Hematopoietic multipotent progenitor cell treated with erythropoietin and hydrocortisone succinate and interleukin-3 and kit ligand, for 8 days (in vitro differentiated cells): ENCODE results near the gene ITGAV.

Source experiments
- DNase-seq: peaks from one replicate; pipeline ENCODE4 v3.0.0-alpha.2; 2015

Gene ITGAV

DNA sequence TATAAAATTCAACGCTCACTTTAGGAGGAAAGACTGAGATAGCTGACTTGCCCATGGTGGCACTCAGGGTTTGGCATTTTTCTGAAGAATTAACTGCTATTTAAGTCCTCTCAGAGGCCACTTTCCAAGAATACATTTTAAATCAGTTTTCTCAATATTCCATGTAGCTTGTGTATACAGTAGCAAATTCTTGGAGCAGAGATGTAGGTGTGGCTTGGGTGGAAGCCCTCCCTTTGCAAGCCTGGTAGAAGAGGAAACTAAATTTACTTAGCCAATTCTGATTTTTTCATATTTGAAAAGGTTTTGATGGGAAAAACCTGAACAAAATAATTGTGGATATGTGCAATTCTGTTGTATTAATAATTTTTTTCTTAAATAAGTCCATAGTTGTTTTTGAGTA, 14.0 kb upstream of the ITGAV start:
- DNase-seq: no peak

DNA sequence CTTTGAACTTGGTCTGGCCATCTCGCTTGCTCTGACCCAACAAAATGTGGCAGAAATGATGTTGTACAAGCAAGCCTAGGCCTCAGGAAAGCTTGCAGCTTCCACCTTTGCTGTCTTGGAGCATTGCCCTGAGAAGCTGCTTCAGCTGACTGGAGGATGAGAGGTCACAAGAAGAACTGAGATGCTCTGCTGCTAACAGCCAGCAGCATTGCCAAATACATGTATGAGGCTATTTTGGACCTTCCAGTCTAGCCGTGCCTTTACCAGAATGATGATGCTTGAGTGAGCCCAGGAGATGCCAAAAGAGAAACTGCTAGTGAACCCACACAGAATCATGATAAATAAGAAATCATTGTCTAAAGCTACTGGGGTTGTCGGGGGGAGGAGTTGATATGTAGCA, 13.2 kb upstream of the ITGAV start:
- DNase-seq: no peak

DNA sequence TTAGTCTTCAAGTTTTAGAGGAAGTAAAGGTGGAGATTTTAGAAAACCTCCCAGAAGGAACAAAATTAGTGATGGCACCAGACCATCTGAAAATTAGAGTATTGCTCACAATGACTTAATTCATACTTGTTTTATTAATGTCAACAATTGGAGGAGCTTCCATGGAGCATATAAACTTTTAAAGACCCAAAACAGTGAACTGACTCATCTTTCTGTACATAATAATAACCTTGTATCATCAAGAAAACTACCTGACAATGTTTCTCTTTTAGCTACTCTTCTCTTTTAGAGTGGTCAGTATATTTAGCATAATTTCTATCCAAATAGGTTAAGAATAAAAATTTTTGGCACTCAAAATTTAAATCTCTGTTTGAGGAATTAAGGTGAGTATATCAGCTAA, 7.2 kb upstream of the ITGAV start:
- DNase-seq: no peak

DNA sequence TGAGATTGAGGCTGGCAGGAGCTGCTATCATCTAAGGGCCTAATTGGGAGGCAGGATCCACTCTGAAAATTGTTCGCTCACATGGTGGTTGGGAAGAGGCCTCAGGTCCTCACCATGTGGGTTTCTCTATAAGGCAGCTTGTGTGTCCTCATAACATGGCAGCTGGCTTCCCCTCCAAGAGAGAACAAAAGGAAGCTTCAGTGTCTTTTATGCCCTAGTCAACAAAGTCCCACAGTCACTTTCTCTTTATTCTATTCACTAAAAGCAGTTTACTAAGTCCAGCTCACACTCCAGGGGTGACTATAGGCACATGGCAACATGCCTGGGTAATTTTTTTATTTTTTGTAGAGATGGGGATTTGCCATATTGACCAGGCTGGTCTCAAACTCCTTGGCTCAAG, 5.8 kb upstream of the ITGAV start:
- no peak for DNase-seq

DNA sequence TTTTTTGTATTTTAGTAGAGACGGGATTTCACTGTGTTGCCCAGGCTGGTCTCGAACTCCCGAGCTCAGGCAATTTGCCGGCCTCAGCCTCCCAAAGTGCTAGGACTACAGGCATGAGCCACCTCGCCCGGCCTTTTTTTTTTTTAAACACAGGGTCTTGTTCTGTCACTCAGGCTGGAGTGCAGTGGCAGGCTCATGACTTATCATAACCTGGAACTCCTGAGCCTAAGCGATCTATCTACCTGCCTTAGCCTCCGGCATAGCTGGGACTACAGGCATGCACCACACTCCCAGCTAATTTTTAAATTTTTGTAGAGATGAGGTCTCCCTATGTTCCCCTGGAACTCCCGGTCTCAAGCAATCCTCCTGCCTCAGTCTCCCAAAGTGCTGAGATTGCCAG, 1.4 kb upstream of the ITGAV start:
- DNase-seq: no peak

DNA sequence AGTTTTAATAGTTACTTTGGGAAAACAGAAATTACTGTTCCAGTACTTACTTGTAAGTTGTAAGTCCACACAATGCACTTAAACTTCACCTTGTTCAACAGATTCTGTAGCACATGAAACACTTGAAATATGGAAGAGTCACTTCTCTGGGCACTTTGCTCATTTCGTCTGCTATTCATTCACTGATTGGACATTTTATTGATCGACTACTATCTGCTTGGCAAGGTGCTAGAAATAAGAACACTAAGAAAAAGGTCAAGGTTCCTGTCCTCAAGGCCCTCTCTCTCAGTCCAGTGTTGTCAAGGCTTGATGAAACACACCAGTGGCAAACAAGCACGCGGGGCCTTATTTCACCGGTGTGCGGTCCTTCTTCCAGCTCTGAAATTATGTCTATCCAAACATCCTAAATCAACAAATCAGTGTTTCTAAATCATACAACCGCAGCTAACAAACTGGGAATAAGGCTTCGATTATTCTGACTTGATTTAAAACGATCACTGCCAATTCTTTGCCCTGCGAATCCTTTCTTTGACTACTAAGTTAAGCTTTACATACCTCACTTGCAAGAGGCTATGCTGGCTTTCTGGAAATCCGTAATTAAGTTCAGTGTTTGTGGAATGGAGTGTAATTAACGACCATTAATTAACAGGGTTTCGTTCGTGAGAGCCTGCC, 780 bp upstream of the ITGAV start:
- no peak for DNase-seq

DNA sequence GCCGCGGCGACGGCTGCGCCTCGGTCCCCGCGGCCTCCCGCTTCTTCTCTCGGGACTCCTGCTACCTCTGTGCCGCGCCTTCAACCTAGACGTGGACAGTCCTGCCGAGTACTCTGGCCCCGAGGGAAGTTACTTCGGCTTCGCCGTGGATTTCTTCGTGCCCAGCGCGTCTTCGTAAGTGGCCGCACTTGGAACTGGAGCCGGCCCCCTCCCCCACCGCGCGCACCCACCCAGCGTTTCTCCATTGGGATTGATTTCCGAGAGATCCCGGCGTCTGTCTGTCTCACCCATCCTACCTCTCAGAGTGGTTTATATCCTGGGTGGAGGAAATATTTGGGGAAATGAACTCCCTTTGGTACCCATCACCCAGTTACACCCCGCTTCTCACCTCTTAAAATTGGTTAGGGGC, 498 bp downstream of the ITGAV start:
- no peak for DNase-seq

DNA sequence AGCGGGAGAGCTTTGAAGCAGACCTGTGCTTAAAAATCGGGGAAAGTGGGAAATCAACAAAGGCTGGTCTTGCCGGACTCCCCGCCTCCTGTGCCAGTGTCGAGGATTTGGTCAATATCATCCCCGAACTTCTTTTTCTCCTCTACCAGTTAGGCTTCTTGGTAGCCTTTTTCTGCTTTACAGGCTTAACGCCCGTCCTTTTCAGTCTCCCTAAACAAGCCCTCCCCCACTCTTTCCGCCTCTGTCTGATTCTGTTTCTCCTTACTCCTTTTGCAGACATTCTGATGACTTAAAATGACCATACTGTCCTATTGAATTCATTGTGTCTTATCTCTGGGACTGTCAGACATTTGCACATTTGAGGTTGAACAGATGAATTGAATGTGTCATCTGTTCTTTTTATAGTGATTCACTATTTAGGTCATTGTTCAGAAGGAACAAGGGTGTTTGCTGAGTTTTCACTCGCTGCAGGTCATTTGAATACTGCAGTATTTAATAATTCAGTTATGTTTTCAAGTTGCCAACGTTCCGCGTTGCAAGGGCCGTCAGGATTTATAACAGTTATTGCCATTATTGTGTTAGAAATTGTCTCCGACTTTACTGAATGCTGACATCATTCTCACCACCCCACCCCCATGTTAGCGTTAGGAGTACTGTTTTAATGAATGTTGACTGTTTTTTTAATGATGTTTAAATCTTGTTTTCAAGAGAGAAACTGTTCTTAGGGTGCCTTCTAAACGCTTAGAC, 1.1 kb downstream of the ITGAV start:
- DNase-seq: peak; percentile 75

DNA sequence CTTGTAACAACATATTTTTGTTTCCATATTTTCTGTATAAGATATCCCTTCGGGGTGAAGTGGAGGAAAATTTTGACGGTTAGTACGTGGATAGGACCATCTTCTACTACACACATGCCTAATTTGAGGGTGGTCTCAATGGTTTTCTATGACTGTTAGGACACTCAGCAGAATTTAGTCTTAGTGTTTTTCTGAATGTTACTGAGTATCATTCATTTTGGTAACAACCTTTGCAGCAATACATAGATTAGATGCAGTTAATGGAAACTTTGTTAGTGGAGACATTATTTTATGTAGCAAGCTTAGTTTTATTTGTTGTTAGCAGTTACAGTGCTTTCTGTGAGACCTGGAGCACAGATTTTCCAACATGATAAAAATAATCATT, 1.6 kb downstream of the ITGAV start:
- no peak for DNase-seq

DNA sequence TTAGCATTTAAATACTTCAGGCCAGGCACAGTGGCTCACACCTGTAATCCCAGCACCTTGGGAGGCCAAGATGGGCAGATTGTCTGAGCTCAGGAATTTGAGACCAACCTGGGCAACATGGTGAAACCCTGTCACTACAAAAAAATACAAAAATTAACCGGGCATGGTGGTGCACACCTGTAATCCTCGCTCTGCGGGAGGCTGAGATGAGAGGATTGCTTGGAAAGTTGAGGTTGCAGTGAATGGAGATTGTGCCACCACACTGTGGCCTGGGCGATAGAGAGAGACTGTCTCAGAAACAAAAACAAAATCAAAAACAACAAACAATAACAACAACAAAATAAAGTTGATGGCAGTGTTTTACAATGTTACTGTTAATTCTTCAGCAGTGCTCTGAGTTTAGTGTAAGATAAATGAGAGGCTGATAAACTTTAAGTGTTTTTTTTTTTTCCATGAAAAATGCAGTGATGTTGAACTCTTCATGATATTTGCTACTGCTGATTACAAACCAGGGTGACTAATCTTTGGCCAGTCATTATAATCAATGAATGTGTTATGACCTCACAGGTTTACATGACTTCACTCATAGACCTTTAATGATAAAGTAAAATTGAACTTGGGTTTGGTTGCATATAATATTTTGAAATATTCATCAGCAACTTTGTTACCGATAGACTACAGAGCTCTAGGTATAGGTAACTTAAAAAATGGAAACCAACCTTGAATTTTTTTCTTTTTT, 2.5 kb downstream of the ITGAV start:
- no peak for DNase-seq

DNA sequence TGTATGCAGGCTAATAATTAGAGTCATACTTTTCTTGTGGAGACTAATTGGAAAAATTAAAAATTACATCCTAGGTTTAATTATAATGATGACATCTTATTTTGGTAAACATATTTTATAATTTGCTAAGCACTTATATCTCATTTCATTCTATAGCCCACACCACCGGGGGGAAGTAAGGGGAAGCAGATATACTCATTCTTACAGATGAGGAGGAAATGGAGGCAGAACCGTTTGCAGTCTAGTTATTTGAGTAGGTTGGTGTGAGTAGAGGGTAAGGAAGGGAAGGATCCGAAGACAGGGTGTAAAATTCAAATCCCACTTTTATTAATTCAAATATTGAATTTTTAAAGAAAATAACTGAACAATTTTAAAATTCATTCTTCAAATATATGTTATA, 3.7 kb downstream of the ITGAV start:
- no peak for DNase-seq

DNA sequence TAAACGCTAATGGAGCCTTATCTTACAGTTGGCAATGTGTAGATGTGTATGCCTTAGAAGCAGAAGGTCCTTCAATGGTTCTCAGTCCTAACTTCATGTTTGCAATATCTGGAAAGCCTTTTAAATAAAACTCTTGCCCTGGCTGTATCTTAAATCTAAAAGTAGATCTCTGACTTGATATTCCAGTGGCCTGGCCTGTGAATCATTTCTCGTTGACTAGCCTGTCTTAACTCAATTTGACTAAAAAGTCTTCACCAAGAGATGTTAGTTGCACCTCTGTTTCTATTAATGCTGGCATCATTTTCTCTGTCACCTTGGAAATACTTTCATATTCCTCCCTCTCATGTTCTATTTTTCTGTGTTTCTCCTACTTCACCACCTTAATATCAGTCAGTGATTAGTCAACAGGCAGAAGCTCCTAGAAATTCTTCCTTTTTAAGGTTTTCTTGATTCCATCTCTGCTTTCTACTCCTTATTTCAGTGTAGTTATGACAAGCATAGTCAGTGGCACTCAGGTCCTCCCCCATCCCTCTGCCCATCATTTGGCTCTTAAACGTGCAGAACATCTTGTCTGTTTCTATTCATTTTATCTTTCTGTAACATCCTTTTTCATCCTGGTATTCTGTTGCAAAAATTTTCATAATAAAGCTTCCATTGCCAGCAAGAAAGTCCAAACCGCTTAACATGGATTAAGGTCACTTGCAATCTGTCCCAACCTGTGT, 4.3 kb downstream of the ITGAV start:
- DNase-seq: no peak

DNA sequence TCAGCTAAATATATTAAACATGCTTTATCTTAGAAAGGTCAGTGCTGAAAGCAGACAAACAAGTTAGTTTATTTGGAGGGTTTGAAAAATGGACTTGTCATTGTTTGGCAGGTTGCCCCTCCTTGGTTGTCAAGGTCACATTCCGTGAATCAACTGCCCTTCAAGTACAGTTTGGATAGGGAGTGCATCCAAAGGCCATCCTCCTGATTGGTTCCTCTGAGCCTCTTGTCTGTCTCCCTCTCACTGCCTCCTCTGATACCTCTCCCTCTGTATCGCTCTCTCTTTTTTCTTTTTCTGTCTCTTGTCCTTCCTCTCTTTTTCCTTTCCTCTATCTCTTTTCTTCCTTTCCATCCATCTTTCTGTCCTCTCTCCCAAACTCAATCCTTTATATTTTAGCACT, 5.4 kb downstream of the ITGAV start:
- DNase-seq: no peak

DNA sequence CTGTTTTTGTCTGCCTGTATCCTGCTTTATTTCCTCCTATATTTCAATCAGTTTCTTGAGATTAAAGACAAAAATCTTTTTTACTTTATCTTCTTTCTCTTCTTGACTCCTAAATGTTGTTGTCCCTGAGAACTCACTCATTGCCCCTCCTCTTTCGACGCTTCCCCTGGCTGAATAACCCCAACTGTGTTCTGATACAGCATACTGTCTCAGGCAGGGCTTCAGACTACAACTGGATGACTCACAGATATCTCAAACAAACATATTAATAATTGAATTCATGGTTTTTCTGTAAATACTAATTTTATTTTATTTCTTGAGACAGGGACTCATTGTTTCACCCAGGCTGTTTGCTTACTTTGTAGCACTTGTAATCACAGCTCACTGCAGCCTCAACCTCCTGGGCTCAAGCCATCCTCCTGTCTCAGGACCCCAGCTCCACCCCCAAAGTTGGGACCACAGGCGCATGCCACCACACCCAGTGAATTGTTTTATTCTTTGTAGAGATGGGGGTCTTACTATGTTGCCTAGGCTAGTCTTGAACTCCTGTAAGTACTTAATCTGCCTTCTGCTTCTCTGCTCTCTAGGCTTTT, 9.4 kb downstream of the ITGAV start:
- DNase-seq: no peak

DNA sequence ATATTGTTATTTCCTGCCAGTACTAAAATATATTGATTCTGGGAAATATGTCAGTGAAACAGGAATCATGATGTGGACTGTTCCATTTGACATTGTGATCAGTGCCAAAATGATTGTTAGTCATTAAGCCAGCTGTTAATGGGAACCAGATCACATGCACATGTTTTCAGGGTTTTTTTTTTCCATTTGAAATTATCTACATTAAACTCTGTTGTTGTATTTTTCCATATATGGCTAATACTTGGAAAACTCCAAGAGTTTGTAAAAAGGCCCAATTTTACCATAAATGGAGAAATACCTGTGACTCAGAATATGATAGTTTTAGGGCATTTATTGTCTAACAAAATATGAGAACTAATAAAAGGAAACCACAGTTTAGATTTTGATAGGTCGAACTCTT, 13.4 kb downstream of the ITGAV start:
- no peak for DNase-seq

DNA sequence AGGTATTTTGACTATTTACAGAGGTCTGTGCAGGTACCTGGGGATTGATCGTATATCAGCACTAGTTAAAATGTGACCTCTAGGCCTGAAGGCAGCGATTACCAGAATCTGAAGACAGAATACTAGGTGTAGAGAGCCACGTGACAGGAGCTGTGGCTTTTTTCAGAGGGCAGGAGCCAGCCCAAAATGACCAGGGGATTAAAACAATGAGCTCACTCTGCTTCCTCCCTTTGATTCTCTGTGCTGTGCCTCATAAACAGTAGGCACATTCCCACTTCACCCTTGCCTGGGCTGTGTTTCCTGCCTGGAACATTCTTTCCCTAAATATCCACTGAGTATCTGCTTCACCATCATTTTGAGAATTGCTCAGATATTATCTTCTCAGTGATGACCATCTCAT, 15.2 kb downstream of the ITGAV start:
- DNase-seq: no peak

DNA sequence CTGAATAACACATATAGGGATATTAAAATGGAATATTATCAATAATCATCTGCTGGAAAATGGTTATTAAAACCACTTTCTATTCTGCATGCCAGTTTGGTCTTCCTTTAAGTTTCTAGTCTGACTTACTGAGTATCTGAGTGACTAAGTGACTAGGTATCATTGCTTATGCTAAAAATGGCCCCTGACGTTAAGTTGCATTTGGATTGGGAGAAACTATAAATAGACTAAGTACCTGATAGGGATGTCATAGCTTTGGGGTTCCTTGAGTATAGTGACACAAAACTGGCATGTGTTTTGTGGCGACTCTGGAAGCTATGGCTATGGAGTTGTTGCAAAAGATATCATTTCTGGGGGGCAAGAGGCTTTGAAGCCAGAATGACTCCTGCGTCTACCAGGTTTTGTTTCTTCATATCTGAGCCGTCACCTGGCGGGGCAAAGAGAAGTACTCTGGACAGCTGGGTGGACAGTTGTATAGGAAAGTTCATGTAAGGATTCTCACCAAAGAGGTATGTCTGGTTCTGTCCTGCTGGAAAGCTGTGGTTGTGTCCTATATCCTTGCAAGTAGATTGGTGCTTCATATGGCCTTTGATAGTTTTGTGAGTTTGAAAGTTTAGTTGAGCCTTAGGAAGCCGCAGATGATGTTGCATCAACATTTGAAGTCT, 17.9 kb downstream of the ITGAV start:
- no peak for DNase-seq

DNA sequence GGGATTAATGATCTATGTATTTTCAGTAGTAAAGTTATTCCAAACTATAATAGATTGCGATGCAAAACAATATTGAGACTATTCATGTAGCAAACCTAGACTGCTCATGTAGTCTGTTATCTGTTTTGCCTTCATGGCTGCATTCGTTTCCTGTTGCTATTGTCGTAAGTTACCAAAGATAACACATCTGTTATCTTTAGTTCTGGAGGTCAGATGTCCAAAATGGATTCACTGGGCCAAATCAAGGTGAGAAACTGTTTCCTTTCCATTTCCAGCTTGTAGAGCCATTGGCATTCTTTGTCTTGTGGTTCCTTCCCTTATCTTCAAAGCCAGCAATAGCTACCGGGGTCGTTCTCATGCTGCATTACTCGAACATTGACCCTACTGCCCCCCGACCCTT, 20.9 kb downstream of the ITGAV start:
- DNase-seq: no peak

DNA sequence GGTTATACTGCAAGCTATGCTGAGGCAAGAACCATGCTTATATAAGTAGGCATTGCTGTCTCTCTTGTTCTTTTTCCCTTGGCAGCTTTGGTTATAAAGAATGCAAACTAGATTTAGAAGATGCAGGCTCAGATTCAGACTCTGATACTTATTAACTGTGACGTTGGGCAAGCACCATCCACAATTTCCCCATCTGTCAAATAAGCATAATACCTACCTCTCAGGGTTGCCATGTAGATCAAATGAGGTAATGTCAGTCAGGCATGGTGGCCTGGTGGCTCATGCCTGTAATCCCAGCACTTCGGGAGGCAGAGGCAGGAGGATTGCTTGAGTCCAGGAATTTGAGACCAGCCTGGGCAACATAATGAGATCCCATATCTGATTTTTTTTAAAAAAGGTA, 21.7 kb downstream of the ITGAV start:
- DNase-seq: no peak

DNA sequence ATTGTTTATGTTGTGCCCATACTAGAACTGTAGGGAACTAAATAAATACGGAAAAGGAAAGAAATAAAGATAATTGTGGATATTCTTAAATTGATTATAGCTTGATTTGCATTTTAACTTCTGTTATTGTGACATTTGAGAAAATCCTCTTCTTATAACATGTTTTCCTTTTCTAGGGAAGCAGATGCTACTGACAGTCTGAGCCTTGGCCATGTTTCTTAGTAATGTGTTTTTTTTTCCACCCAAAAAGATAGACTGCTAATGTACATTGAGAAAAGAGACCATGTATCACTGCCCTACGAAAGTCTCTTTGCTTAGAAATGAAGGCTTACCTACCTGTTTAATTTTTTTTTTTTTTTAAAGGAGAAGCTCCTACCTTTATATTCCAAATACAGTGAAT, 22.2 kb downstream of the ITGAV start:
- DNase-seq: no peak

DNA sequence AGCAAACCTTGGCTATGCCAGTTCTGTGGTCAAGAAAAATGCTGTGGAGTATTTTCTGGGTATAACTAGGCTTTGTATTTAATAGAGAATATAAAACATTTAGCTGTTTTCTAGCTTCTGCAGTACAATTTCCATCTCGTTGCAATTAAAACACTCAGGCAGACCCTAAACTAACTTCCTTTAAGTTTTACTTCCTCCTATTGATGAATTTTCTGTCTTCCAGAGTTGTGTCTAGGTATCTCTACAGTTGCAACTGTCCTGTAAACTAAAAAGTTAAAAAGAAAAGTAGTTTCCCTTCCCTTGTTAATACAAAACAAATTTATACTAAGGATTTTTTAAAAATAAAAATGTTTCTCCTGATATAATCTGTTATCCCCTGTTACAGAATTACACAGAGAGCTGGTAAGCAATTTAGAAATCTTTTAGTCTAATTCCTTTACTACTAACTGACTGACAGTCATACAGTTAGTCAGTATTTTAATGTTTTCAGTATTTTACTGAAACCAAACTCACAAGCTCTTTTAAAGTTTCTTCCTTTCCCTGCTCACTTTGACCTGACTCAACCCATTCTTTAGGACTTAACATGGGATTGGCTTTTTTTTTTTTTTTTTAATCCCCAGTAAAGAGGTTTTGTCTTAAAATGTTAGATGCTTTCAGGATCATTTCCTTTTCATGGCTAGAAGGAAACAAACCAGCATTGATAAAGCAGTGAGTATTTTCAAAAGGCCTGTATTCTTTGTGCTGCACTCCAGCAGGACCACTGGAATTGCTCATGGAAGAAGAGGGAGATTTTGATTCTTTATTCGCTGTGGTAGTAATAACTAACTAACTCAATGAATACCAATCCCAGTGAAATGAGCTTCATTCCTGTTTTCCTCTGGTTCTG, 22.9 kb downstream of the ITGAV start:
- no peak for DNase-seq

DNA sequence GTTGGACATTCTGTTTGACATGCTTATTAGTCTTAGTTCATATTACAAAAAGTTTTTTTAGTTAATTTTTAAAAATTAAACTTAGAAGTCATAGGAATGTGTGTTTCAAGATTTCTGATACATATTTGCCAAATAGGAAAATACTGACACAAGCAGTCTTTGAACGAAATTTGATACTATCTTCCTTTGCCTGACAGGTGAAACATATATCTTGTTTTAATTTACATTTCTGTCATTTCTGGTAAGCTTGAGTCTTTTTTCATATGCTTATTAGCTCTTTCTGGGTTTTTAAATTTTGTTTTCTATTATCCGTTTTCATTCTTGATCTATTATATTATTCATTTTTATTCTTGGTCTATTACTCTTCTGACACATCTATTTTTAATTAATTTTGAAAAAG, 24.5 kb downstream of the ITGAV start:
- no peak for DNase-seq
